NK-92 (cell line): ENCODE data around the gene MFAP3.
"Not testable (repeated sequence)": the region's sequence is repeated elsewhere in the genome, so short reads cannot be mapped to it uniquely, and the experiment has no call there.

ENCODE experiments used
- DNase-seq: peaks from one replicate; lab custom pipeline; 2025; ENCODE audit not compliant: unreplicated experiment; lab: John Stamatoyannopoulos, UW

Gene MFAP3

GRCh38 chr5:154049636-154050035 lies 10.9 kb downstream of the MFAP3 start:
- no peak for DNase-seq

GRCh38 chr5:154053468-154053867 lies 14.7 kb downstream of the MFAP3 start:
- DNase-seq: no peak

DNA sequence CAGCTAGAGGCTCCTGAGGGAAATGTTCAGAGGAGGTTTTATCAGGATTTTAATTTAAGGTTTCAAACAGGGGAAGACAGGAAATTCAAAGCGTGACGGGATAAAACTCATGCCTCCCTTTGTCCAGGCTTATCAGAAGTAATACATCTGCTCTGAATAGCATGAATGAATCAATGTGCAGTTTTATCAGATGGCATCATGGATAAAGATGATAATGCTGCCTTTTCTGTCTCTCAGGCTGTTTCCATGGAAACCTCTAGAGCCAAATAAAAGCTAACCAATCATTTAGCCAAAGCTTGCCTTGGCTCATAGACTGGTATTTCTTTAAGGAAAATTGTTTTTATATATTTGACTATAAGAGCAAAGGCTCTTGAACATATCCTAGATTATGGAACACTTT lies 16.4 kb downstream of the MFAP3 start:
- DNase-seq: no peak

GRCh38 chr5:154058055-154059038 lies 19.6 kb downstream of the MFAP3 start:
- DNase-seq: no peak

DNA sequence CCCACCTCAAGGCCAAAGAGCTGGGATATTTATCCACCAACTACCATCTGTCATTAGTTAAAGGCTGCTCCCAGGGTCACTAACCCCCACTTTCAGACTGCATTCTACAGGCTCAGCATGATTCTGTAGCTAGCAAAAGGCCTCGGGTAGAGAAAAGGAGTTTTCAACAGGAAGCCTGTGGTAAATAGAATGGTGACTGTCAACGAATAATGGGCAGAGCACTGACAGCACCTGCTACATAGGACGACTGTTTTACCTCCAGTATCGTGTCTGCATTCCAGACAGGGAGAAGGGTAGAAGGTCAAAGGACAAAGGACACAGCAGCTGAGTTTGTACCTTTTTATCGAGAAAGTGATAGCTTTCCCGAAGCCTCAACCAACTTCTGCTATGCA lies 20.3 kb downstream of the MFAP3 start:
- DNase-seq: no peak

DNA sequence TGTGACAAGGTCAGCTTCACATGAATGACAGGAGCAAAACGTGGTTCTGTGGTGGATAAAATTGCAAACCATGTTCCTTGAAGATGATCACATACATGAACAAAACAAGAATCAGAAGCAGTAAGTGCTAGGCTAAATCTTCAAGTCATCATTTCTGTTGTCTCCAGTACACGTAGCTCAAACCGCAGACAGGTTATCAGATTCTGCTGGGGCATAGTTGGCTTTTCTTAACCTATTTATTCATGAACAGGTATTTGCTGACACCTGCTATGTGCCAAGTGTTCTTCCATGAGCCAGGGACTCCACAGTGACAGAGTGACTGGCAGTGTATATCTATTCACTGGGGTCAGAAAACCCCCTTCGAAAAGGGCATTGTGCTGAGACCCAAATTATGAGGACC lies 20.8 kb downstream of the MFAP3 start:
- DNase-seq: no peak

DNA sequence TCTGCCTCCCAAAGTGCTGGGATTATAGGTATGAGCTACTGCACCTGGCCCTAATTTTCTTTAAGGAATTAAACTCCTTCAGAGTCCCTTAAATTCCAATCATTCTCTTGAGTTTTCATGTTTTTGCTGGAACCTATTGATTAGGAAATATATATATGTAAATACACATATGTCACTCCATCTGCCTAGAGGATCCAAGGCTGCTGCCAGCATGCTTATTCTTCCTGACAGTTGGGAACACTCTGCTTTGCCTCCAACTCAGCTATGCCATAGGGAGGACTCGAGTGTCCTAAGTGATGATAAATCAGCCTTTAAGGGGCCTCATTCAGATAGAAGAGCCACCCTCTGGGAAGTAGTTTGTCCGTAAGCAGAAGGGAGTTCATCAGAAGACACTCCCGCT lies 21.8 kb downstream of the MFAP3 start:
- DNase-seq: no peak

GRCh38 chr5:154063372-154063771 lies 24.6 kb downstream of the MFAP3 start:
- DNase-seq: no peak

- no peak for DNase-seq
Observed at GRCh38 chr5:154065971-154066370, 27.2 kb downstream of the MFAP3 start.

DNA sequence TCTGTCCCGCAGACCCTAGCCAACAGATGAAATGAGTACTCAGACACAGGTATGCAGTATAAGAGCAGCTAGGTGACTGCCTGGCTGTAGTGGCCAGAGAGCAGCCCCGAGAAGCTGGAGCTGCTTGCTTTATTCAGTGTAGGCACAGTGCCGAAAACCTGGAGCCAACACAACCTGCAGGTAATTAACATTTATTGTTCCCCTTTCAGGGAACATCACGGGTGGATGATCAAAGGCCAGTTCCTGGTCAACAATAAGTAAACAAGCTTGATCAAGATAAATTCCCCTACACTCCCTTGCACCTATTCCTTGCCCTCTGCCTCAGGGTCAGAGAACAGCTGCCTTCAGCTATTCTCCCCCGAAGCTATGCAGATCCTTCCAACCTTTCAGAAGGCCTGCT lies 31.1 kb downstream of the MFAP3 start:
- not testable (repeated sequence) for DNase-seq

- no peak for DNase-seq
Observed at GRCh38 chr5:154071799-154072413, 33.1 kb downstream of the MFAP3 start.

DNA sequence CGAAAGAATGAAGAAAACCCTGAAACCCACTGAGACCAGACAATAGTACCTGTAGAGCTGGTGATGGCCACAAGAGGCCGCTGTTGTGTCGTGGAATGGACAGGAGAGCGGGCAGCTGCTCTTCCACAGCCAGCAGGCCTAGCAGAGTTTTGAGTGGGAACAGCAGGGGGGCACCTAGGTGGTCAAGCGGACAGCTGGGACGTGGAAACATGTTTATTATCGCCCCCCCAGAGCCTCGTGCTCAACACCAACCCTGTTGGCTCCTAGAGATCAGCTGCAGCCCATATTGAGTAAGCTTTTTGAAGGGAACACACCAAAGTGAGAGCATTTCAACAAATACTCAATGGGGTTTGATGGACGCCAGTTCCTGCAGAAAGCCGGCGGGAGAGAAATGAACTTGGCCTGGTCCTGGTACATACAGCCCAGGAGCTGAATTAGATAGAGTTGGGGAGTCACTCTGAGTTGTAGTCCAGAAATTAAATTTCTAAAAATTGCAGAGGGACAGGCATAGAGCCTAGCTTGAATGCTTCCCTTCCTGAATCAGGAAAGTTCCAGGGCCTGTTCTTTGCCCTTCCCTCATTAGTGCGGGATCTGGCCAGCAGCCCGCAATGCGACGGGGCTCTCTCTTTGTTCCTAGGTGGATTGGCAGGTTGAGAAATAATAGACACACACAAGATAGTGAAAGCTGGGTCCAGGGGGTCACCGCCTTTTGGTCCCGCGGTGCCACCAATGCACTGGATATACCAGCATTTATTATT lies 33.8 kb downstream of the MFAP3 start:
- DNase-seq: no peak

GRCh38 chr5:154076240-154076922 lies 37.6 kb downstream of the MFAP3 start:
- DNase-seq: no peak

DNA sequence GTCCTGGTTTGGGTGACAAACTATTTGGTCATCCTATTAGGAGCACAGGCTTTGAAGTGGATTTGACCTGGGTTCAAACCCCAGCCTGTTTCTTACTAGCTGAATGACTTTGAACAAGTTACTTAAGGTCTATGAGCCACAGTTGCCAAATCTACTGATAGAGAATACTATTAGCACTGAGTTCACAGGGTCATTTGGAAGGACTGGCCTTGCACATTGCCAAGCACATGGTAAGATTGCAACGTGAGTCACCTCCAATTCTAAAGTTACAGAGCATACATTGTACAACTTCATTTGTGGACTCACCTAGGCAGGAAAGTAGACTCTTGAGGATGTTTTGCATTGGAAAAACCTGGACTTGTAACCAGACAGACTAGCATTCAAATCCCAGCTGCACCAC lies 38.9 kb downstream of the MFAP3 start:
- no peak for DNase-seq

DNA sequence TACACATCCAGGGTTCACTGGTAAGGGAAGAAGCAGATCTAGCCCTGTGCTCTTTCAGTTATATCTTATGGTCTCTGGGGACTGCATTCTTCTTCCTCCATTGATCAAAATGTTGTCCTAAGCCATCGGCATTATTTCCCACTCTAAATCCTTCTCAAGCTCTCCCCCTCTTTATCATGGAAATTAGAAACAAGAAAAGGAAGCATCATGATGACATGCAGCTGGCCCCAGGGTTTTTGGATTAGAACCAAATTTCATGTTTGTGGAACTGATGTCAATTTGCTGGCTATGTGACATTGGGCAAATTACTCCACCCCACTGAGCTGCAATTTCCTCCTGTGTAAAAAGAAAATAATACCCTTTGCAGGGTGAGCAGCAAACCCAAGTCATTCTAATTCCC lies 39.5 kb downstream of the MFAP3 start:
- DNase-seq: no peak

GRCh38 chr5:154081246-154081645 lies 42.5 kb downstream of the MFAP3 start:
- DNase-seq: no peak

DNA sequence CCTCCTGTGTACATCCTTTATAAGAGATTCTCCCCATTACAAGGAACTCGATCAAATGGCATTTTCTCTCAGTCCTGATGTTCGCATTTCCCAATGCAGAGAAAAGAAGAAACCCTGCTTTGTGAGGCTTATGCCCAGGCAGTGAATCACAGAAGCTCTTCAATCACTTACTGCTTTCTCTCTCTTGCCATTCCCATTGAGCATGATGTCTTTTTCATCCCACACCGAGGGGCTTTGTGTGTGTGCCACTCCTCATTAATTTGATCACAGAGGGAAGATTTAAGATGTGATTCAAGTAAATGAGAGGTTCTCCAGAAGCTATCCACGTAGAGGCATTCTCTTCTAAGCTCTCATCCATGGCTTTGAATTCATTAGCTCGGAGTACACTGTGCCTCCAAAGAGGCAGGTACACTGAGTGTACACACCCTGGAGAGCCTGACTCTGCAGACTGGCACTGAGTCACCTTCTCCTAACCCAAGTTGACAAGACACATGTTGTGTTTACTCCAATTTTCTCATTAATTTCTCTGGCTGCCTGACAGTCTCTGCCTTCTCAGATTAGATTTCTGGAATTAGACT lies 45.4 kb downstream of the MFAP3 start:
- DNase-seq: no peak

DNA sequence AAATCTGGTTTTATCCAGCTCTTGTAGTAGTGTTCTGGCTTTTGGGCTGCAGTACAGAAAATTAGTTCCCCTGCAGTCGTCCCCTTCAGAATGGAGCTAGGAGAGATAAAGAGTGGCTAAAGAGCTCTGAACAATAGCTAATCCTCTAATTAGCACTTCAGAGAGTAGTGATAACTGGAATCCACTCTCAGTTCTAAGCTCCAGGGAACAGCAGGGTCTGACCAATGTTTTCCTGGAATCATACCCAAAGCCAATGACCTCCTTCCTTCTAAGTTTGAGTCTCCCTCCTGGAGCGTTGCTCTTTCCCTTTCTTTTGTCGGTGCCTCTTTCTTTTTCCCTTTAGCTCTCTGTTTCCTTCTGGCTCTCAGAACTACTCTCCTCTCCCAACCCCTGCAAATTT lies 47.4 kb downstream of the MFAP3 start:
- no peak for DNase-seq

GRCh38 chr5:154086641-154087040 lies 47.9 kb downstream of the MFAP3 start:
- DNase-seq: no peak

GRCh38 chr5:154087260-154087659 lies 48.5 kb downstream of the MFAP3 start:
- no peak for DNase-seq

DNA sequence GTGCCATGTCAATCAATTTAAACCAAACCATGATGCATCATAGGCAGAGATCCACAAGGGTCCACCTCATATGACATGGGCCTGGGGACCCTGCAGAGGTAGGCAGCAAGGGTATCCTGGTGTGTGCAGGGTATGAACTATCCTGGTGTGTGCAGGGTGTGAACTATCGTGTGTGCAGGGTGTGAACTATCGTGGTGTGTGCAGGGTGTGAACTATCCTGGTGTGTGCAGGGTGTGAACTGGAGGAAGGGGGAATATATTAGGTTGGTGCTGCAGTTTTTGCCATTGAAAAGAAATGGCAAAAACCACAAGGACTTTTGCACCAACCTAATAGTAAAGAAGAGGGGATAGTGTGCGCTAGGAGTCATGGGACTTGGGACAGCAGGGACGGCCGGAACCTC lies 50.0 kb downstream of the MFAP3 start:
- DNase-seq: no peak
